Astrocyte of the spinal cord (primary cell): ENCODE data around the gene GRID1.

Experiments
- DNase-seq: peaks from one replicate; pipeline ENCODE4 v3.0.0; 2011; ENCODE audit warnings: low read depth, low spot score
- H3K4me3 ChIP-seq: 2 replicates; pipeline ENCODE4 v1.5.1; 2011; ENCODE audit warnings: low read depth, mild to moderate bottlenecking, low read length, moderate library complexity
- in situ Hi-C: cut with HindIII; loops from 2 replicates; pipeline ENCODE4 v1.10.0; 2017; ENCODE audit warnings: low sequenced_read_pairs
- TF ChIP-seq, protein P1 (sequence below): IDR thresholded peaks from 2 replicates; pipeline ENCODE4 v1.5.1; 2012; ENCODE audit warnings: low read depth, mild to moderate bottlenecking, low read length, inconsistent platforms

Gene GRID1

DNA sequence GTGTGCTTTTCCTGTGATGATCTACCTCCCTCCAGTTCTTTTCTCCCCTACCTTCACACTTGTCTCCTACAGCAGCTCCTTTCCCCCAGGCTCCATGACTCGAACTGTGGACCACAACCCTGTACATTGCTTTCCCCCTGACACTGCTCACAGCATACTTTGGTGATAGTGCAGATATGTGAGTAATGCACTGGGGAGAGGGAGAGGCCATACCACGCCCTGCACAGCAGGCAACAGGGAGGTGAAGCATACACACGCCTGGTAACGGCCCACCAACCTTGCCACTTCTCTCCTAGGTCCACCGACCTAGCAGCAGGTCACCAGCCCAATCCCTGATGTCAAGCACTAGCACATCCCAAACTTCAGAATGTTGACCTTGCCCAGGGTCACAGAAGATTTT, 238.2 kb downstream of the GRID1 start:
- DNase-seq, result no peak
- TF ChIP-seq, protein P1, sequence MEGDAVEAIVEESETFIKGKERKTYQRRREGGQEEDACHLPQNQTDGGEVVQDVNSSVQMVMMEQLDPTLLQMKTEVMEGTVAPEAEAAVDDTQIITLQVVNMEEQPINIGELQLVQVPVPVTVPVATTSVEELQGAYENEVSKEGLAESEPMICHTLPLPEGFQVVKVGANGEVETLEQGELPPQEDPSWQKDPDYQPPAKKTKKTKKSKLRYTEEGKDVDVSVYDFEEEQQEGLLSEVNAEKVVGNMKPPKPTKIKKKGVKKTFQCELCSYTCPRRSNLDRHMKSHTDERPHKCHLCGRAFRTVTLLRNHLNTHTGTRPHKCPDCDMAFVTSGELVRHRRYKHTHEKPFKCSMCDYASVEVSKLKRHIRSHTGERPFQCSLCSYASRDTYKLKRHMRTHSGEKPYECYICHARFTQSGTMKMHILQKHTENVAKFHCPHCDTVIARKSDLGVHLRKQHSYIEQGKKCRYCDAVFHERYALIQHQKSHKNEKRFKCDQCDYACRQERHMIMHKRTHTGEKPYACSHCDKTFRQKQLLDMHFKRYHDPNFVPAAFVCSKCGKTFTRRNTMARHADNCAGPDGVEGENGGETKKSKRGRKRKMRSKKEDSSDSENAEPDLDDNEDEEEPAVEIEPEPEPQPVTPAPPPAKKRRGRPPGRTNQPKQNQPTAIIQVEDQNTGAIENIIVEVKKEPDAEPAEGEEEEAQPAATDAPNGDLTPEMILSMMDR, result no peak
- in situ Hi-C loops, result no loop called here
- H3K4me3 ChIP-seq, result no peak overlapping the region

DNA sequence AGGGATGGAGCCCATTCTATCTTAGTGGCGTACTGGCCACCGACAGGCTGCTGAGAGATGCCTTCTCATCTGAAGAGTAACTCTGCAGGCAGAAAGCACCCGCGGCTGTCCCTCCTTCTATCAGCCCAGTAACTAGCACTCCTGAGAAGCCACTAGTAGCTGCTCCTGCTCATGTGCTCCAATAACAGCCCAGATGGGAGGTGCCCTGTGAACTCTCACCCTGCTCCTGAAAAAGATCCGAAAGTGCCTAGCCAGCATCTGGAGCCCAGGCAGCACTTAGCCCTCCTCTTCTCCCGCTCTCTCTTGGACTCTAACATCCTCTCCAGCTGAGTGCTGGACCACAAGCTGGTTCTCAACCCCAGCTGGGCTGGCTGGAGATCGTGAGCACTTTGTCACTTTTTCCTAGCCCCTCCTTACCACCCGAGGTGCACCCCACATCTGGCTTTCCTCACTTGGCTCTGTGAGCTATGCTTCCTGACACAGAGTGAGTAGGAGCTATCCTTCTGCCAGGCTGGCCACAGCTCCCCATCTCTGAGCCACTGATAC, 239.2 kb downstream of the GRID1 start:
- TF ChIP-seq, protein P1, result no peak
- DNase-seq, result no peak
- H3K4me3 ChIP-seq, result no peak overlapping the region
- in situ Hi-C loops, result no loop called here

DNA sequence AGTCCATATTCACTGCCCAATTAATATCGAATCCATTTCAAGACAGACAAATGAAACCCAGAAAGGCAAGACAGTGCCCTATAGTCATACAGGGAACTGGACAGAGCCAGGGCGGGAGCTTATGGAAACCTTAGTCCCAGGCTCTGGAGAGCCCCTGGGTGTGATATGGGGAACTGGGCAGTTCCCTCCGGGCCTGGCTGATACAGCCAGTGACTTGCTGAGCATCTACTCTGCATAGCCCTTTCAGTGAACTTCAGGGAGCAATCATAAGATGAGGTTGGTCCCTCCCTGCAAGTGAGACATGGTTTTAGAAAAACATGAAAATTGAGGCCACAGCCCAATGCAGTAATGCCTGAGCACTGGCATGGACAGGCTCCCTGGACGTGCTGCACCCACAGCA, 241.9 kb downstream of the GRID1 start:
- no peak overlapping the region for H3K4me3 ChIP-seq
- TF ChIP-seq, protein P1, result no peak
- in situ Hi-C loops, result no loop called here
- no peak for DNase-seq

DNA sequence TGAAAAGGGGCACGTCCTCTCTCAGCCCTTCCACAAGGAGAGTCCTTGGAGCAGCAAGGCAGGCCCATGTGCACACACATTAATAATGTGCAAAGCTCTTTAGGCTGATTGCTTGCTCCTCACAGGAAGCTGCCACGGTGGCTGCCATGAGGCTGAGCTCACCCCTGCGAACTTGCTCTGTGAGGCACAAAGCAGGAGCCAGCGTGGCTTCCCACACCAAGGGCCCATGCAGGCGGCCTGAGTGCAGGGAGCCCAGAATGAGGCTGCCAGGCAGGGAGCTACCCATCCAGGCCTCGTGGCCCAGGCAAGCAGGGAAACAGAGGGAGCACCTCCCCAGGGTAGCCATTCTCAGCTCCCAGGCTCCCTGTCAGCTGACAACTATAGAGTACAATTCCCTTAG, 242.9 kb downstream of the GRID1 start:
- TF ChIP-seq, protein P1, result no peak
- DNase-seq, result no peak
- no peak overlapping the region for H3K4me3 ChIP-seq
- in situ Hi-C loops, result no loop called here

DNA sequence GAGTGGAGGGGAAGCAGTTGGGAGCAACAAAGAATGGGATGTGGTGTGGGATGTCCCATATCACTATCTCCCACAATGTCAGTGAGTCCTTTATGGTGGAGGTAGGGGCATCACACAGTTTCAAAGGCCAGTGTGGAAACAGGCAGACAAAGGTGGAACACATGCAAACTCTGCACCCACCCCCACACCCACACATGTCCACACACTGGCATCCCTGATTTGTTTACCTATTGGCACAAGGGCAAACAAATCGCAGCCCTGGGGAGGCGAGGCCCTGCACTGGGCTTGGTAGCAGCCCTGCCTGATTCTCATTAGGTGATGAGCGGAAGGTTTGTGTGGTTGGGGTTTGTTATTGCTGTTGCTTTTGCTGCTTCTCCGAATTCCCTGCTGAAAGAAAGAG, 243.3 kb downstream of the GRID1 start:
- no peak overlapping the region for H3K4me3 ChIP-seq
- TF ChIP-seq, protein P1, result no peak
- no peak for DNase-seq
- in situ Hi-C loops, result no loop called here

DNA sequence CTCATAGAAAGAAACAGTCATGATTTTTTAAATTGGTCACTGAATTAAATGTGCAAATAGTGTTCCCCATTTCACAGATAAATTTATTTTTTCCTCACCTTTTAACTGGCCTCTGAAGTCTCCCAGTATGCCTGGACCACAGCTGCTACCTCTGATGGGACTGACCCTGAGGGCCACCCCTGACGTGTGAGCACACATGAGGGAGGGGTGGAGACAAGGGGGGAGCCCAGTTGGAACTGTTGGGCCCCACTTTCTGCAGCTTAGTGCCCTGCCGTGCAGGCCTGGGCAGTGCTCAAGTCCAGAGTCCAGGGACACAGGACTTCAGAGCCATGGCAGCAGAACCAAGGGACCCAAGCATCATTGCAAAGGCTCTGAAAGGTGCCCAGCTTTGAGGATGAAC, 243.9 kb downstream of the GRID1 start:
- DNase-seq, result no peak
- no peak overlapping the region for H3K4me3 ChIP-seq
- in situ Hi-C loops, result no loop called here
- TF ChIP-seq, protein P1, result no peak

DNA sequence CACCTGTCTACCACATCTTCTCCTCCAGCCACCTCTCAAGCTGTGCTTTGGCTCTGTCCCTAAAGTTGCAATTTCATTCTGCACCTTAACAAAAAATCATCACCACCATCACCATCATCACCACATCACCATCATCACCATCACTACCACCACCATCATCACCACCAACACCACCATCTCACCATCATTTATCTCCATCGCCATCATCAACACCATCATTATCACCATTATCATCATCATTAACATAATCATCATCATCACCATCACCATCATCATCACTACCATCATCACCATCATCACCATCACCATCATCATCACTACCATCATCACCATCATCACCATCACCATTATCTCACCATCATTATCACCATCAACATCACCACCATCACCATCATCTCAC, 245.4 kb downstream of the GRID1 start:
- in situ Hi-C loops, result no loop called here
- H3K4me3 ChIP-seq, result no peak overlapping the region
- TF ChIP-seq, protein P1, result no peak
- no peak for DNase-seq
